ENCODE data around the gene ABTB2. TPM values are rescaled to one million over a fixed set of nuclear protein-coding genes. Genes with fewer than 3 reads are reported as not detected.

ABTB2 gene
- total RNA-seq, 1 experiment from 2014 or later: 3.1 TPM

GRCh38 chr11:34148504-34149165, 209.2 kb downstream of the ABTB2 start:
- H3K27ac Mint-ChIP-seq (ENCODE audit: low read depth, unreplicated experiment): no peak overlapping the region
- H3K4me3 Mint-ChIP-seq (ENCODE audit: unreplicated experiment): no peak overlapping the region
- CTCF ChIA-PET: interaction anchor here (0.6 to 1.3 kb wide), 3 partner anchors 11 to 315 kb away, joined by 3 read pairs; no protein-coding TSS in a partner anchor

GRCh38 chr11:34147581-34147980, 210.2 kb downstream of the ABTB2 start:
- Mint-ChIP-seq H3K4me1 (ENCODE audit: insufficient read depth, unreplicated experiment) (no peaks in the 10 kb centered on the region), H3K27me3 (ENCODE audit: insufficient read depth, unreplicated experiment) (no peaks in the 10 kb centered on the region), H3K27ac (ENCODE audit: low read depth, unreplicated experiment) (no peak overlapping the region), H3K9me3 (ENCODE audit: unreplicated experiment) (no peaks in the 10 kb centered on the region), H3K4me3 (ENCODE audit: unreplicated experiment) (no peak overlapping the region), H3K36me3 (ENCODE audit: insufficient read depth, unreplicated experiment) (peaks cover 60% of the 10 kb centered on the region)
- intact Hi-C loops (cut with micrococcal nuclease): no loop called here
- no TSS peak for BruUV-seq (replicated peaks)
- DNase-seq (ENCODE audit: unreplicated experiment): no peak
- CTCF ChIA-PET: interaction anchor here (0.6 kb wide), 1 partner anchor 222 kb away, joined by 3 read pairs; no protein-coding TSS in a partner anchor
- no peak for TF ChIP-seq CTCF (IDR thresholded peaks at IDR 0.05; ENCODE audit: unreplicated experiment)
- POLR2A ChIA-PET: no interaction called here

More at GRCh38 chr11:34148504-34149165, 209.2 kb downstream of the ABTB2 start:
- Mint-ChIP-seq H3K4me1 (ENCODE audit: insufficient read depth, unreplicated experiment) (no peaks in the 10 kb centered on the region), H3K9me3 (ENCODE audit: unreplicated experiment) (no peaks in the 10 kb centered on the region), H3K36me3 (ENCODE audit: insufficient read depth, unreplicated experiment) (peaks cover 50% of the 10 kb centered on the region), H3K27me3 (ENCODE audit: insufficient read depth, unreplicated experiment) (no peaks in the 10 kb centered on the region)
- POLR2A ChIA-PET: no interaction called here
- no peak for DNase-seq (ENCODE audit: unreplicated experiment)
- no TSS peak for BruUV-seq (replicated peaks)
- no peak for TF ChIP-seq CTCF (IDR thresholded peaks at IDR 0.05; ENCODE audit: unreplicated experiment)
- intact Hi-C loops (cut with micrococcal nuclease): no loop called here

DNA sequence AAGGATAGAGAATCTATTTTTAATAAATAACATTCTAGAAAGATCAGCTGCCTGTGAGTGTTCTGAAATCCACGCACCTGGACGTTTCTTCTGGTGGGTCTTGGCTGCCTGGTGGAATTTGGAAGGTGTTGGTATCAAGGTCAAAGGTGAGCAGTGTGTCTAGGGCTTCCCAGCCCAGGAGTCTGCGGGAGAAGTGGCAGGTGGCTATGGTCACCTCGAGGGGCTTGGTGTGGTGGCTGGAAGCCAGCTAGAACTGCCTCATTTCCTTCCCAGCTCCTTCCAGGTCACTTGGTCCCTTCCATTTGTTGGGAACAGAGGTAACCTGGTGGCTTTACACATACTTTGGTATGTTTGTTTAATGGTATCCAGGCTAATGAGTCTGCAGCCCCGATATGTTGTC, 210.9 kb downstream of the ABTB2 start:
- Mint-ChIP-seq H3K4me1 (ENCODE audit: insufficient read depth, unreplicated experiment) (no peaks in the 10 kb centered on the region), H3K27me3 (ENCODE audit: insufficient read depth, unreplicated experiment) (no peaks in the 10 kb centered on the region), H3K27ac (ENCODE audit: low read depth, unreplicated experiment) (no peak overlapping the region), H3K9me3 (ENCODE audit: unreplicated experiment) (no peaks in the 10 kb centered on the region), H3K4me3 (ENCODE audit: unreplicated experiment) (no peak overlapping the region), H3K36me3 (ENCODE audit: insufficient read depth, unreplicated experiment) (peaks cover 67% of the 10 kb centered on the region)
- intact Hi-C loops (cut with micrococcal nuclease): no loop called here
- DNase-seq (ENCODE audit: unreplicated experiment): no peak
- TF ChIP-seq CTCF (IDR thresholded peaks at IDR 0.05; ENCODE audit: unreplicated experiment): no peak
- CTCF ChIA-PET: no interaction called here
- BruUV-seq (replicated peaks): no TSS peak
- POLR2A ChIA-PET: no interaction called here

GRCh38 chr11:34146411-34146810, 211.4 kb downstream of the ABTB2 start:
- no peak overlapping the region for H3K4me3 Mint-ChIP-seq (ENCODE audit: unreplicated experiment)
- no peaks in the 10 kb centered on the region for H3K4me1 Mint-ChIP-seq (ENCODE audit: insufficient read depth, unreplicated experiment)
- no peak overlapping the region for H3K27ac Mint-ChIP-seq (ENCODE audit: low read depth, unreplicated experiment)
- ChIA-PET POLR2A (no interaction called here), CTCF (no interaction called here)
- intact Hi-C loops (cut with micrococcal nuclease): no loop called here
- TSS peak; percentile 78 for BruUV-seq (replicated peaks)
- no peak for DNase-seq (ENCODE audit: unreplicated experiment)
- TF ChIP-seq CTCF (IDR thresholded peaks at IDR 0.05; ENCODE audit: unreplicated experiment): no peak
- no peaks in the 10 kb centered on the region for H3K9me3 Mint-ChIP-seq (ENCODE audit: unreplicated experiment)
- H3K36me3 Mint-ChIP-seq (ENCODE audit: insufficient read depth, unreplicated experiment): peaks cover 71% of the 10 kb centered on the region
- no peaks in the 10 kb centered on the region for H3K27me3 Mint-ChIP-seq (ENCODE audit: insufficient read depth, unreplicated experiment)

Measured in MCF 10A (cell line).